Measurements from ENCODE around the gene USHBP1. TPM values are rescaled to one million over a fixed set of nuclear protein-coding genes. Genes with fewer than 3 reads are reported as not detected.
A peak's percentile ranks its signal among the peaks of the same experiment; 100 is the strongest.

The USHBP1 gene
- total and polyA plus RNA-seq, 2 of the 13 experiments (the other 11 are each of a cell fraction or from before 2014, with no cell fraction given) = 0.15 to 1.5 TPM

DNA sequence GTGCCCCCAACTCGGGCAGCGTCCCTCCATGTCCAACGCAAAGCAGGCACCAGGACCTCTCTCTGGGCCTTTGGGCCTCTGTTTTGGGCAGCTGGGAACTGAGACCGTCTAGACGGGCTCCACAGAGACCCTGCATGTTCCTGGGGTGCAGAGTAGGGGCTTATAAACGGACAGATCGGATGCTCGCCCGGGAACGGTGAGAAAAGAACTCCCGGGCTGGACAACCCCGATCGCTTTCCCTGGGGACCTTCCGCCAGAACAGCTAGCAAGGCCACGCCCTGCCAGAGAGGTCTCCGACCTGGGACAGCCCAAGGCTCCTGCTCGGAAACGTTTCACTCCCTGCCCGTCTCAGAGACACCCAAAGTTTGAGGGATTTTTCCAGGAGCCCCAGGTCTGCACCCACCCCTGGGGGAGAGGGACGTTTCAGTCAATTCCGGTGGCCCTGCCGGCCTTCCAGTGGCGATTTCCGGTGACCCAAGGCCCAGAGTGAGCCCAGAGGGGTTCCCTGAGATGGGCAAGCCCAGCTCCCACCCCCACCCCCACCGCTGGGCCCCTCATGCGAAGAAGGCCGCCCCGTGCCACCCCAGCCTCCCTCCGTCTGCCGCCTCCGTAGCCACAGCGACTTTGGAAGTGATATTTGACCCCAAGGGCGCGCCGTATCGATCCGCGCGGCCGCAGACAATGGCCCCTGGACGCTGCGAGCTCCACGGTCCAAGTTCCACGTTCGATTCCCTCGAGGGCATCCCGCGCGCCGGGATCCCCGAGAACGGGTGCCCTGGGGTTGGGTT is 20.5 kb downstream of the USHBP1 start (continued):
- TF ChIP-seq ZNF224 (CRISPR knock-in tag; IDR thresholded peaks at IDR 0.05) (no peak), ZNF292 (CRISPR knock-in tag; IDR thresholded peaks at IDR 0.05; ENCODE audit: borderline replicate concordance, low read depth) (0 out of 2 replicates have a peak, but pooled peaks have one; percentile 19), ZNF564 (CRISPR knock-in tag; IDR thresholded peaks at IDR 0.05) (0 out of 2 replicates have a peak, but pooled peaks have one; percentile 33), SALL1 (CRISPR knock-in tag; IDR thresholded peaks at IDR 0.05) (peak; percentile 67; the same call in 1 of the 2 replicates), ATRX (CRISPR knock-in tag; IDR thresholded peaks at IDR 0.05; ENCODE audit: borderline replicate concordance) (no peak), NFKB2 (CRISPR knock-in tag; IDR thresholded peaks at IDR 0.05; ENCODE audit: borderline replicate concordance) (0 out of 2 replicates have a peak, but pooled peaks have one; percentile 44), ZNF543 (CRISPR knock-in tag; IDR thresholded peaks at IDR 0.05) (peak; percentile 59; the same call in 1 of the 2 replicates), ZNF317 (CRISPR knock-in tag; IDR thresholded peaks at IDR 0.05) (no peak), ZNF883 (CRISPR knock-in tag; IDR thresholded peaks at IDR 0.05; ENCODE audit: not compliant biosample characterization) (no peak), ZNF570 (CRISPR knock-in tag; IDR thresholded peaks at IDR 0.05; ENCODE audit: borderline replicate concordance) (no peak), ZUFSP (CRISPR knock-in tag; IDR thresholded peaks at IDR 0.05; ENCODE audit: borderline replicate concordance) (no peak), SNAPC5 (CRISPR knock-in tag; IDR thresholded peaks at IDR 0.05; ENCODE audit: borderline replicate concordance) (no peak), ZNF451 (CRISPR knock-in tag; IDR thresholded peaks at IDR 0.05) (no peak), ZBTB3 (CRISPR knock-in tag; IDR thresholded peaks at IDR 0.05; ENCODE audit: borderline replicate concordance, low read depth) (no peak), ZC3H4 (CRISPR knock-in tag; IDR thresholded peaks at IDR 0.05; ENCODE audit: borderline replicate concordance) (no peak), ZNF619 (CRISPR knock-in tag; IDR thresholded peaks at IDR 0.05) (no peak), EZH2 (conservative IDR thresholded peaks at IDR 0.05; ENCODE audit: low read depth, low read length) (no peak), BHLHE40 (IDR thresholded peaks at IDR 0.05; ENCODE audit: low read length) (no peak), PCBP2 (optimal IDR thresholded peaks at IDR 0.05; ENCODE audit: low read depth, low read length, poor library complexity, severe bottlenecking) (no peak), SRY (CRISPR knock-in tag; IDR thresholded peaks at IDR 0.05) (no peak), SRSF1 (optimal IDR thresholded peaks at IDR 0.05; ENCODE audit: low read depth, low read length) (no peak), GRHL1 (CRISPR knock-in tag; conservative IDR thresholded peaks at IDR 0.05) (no peak), ZBTB7A (CRISPR knock-in tag; IDR thresholded peaks at IDR 0.05) (no peak), EP300 (IDR thresholded peaks at IDR 0.05; ENCODE audit: low read depth in 2 of 2, low read length in 2 of 2) (peak in 1 of 2 experiments; percentile 66; a peak in 1 of 4 replicates), EP300 (CRISPR knock-in tag; IDR thresholded peaks at IDR 0.05; ENCODE audit: borderline replicate concordance) (no peak)
- TF ChIP-seq, protein P1, sequence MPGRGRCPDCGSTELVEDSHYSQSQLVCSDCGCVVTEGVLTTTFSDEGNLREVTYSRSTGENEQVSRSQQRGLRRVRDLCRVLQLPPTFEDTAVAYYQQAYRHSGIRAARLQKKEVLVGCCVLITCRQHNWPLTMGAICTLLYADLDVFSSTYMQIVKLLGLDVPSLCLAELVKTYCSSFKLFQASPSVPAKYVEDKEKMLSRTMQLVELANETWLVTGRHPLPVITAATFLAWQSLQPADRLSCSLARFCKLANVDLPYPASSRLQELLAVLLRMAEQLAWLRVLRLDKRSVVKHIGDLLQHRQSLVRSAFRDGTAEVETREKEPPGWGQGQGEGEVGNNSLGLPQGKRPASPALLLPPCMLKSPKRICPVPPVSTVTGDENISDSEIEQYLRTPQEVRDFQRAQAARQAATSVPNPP (CRISPR knock-in tag; IDR thresholded peaks at IDR 0.05) = no peak

Measured in HepG2 (cell line).